GM19023 (cell line): ENCODE data around the gene DDX5.

ENCODE experiments used
- ATAC-seq: cut with Tn5 transposase; IDR thresholded peaks from one replicate; pipeline ENCODE4 v1.9.1; 2021; ENCODE audit warnings: mild to moderate bottlenecking, moderate library complexity; ENCODE audit not compliant: unreplicated experiment

The DDX5 gene

GRCh38 chr17:64506201-64506575 is at the start of gene DDX5:
DDX5 (minus strand) TSS chr17:64506289; CDS start chr17:64506119, 170 bp downstream.
- ATAC-seq: peak; percentile 60

GRCh38 chr17:64555281-64555680 is 49.2 kb upstream of the DDX5 start:
- no peak for ATAC-seq

DNA sequence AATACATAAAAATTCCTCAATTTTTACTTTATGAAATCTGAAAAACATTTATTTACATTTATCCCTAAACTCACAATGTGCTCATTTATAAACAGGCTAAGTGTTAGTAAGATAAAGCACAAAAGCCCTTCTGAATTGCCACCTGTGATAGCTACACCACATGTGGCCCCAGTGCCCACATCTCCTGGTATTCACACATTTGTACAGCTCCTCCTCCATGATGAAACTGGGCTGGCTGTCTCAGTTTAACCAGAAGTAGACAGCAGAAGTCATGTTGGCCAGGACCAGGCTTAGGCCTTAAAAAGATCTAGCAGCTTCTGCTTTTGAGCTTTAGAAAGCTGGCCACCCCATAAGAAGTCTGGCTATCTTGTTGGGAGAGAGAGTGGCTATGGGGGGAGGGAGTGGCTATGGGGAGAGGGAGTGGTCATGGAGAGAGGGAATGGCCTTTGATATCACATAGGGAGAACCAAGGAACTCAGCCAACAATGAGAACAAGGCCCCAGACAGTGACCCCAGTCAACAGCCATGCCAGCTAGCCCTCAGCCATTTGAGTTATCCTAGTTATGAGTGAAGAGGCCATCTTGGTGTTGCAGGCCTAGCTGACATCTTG is 48.0 kb upstream of the DDX5 start:
- ATAC-seq: no peak

- ATAC-seq: no peak
These were observed 45.4 kb upstream of the DDX5 start for GRCh38 chr17:64551461-64551860.

GRCh38 chr17:64547319-64547718 is 41.2 kb upstream of the DDX5 start:
- no peak for ATAC-seq

DNA sequence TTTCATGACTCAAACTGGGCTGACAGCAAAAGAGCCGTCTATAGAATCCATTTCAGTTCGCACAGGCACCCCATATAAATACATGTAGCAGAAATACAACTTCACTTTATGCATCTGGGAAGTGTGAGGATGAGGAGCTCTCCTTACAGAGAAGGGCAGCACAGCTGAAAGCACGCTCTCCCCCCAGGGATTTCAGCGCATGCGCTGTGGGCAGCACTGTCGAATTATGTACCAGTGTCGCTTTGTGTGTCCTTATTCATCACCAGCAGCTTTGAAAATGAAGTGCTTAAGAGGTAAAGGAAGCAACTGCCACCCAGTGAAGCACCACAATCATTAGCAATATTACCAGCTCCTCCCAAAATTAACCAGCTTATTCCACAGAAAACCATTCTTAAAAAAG is 40.6 kb upstream of the DDX5 start:
- ATAC-seq: no peak

- ATAC-seq: no peak
These were observed 38.7 kb upstream of the DDX5 start for GRCh38 chr17:64544742-64545141.

DNA sequence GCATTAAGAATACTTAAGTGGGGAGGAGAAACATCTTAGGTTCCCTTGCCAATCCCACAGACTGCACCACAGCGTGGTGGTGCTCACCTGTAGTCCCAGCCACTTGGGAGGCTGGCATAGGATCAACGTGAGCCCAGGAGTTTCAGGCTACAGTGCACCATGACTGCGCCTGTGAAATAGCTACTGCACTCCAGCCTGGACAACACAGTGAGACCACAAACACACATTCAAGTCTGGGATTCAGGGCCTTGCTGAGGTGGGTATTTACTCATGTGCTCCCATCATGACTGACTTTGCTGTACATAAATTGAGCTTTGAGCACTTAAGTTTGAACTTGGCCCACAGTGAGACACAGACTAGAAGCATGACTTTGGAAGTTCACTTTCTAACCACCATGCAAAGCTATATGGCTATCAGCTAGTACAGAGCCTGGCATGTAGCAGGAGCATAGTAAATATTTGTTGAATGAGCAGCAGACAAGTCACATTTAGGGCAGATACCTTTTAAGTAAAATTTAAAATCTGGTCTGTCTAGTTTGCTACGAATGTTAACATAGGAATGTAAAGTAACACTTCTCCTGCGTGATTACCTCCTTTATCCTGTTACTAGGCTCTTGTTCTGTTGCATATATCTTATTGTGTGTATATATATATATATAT is 34.2 kb upstream of the DDX5 start:
- ATAC-seq: no peak

GRCh38 chr17:64538508-64539130 is 32.5 kb upstream of the DDX5 start:
- no peak for ATAC-seq

- no peak for ATAC-seq
These were observed 31.4 kb upstream of the DDX5 start for GRCh38 chr17:64537488-64537887.

- no peak for ATAC-seq
These were observed 30.8 kb upstream of the DDX5 start for GRCh38 chr17:64536913-64537312.

DNA sequence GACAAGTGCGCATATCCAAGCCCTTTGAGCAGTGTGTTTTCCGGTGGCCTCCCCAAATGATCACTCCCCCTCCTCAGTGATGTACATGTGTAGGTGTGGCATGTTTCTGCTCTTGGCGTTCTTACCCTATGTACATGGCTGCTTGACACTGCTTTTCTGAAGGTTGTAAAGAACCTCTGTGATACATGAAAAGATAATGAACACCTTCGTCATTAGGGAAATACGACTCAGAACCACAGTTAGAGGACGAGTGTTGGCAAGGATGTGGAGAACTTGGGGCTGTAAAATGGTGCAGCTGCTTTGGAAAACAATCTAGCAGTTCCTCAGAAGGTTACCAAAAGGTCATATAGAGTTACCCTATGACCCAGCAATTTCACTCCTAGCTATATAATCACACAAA is 29.3 kb upstream of the DDX5 start:
- ATAC-seq: no peak

DNA sequence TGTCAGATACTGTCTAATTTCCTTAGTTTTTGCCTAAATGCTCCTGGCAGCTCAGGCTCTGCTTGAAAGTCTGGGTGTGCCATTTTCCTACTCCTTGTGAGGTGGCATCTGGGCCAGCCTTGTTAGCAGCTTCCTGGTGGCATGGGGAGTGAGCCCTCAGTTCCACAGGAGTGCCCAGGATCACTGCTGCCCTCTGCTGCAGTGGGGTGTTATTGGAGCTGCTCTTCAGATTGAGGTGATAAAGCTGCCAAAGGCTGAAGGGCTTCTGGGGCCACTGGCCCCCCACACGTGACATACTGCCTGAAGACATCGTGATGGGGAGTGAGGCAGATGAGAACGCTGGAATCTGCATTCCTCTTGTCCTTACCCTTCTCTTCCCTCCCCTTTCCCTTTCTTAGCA is 28.1 kb upstream of the DDX5 start:
- ATAC-seq: no peak

DNA sequence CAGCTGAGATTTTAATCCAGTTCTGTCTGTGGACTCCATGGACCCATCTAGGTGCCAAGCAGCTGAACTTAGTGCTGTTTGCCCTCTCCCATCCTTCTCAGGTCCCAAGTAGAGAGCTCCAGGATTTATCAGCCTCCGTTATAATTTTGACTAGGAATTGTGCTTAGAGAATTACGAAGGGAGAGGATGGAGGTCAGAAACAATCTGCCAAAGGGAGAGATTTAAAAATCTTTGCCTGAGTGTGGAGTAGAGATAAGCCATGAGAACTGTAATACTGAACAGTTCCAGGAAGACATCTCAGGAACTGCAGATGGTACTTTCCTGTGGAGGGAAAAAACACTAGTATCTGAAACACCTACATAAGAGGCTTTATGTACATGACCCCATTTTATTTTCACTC is 27.7 kb upstream of the DDX5 start:
- no peak for ATAC-seq

GRCh38 chr17:64532409-64532808 is 26.3 kb upstream of the DDX5 start:
- no peak for ATAC-seq

DNA sequence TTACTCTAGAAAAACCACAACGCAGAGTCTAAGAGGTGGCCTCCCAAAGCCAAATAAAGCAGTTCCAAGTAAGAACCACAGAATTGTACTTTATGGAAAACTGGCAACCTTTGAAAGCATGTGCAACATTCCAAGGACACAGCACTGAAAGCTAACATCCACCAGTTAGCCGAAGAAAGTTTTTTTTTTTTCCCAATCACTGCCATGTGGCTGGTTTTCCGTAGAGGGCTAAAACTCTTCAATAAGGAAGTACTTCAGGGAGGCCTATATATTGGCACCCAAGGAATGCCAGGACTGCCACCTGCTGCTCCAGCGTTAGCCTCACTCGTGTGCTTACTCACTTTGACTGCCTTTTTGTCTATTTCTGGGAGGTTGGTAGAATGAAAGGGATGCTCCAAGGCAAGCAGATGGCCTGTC is 25.9 kb upstream of the DDX5 start:
- no peak for ATAC-seq

DNA sequence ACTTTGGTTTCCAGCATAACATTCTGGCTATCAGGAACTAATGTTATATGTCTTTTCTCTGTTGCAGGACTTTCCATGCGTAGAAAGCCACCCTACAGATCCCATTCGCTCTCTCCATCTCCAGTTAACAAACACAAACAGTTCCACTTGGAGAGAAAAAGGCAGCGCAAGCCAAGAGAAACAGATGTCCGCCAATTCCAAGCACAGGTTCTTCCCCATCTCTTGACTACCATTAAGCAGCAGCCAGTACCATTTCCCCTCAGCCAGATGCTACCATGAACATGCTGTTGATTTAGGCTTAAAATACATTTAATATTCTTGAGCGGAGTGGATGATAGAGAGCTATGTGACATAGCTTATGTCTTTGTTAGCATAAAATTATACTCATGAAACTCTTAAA is 23.1 kb upstream of the DDX5 start:
- ATAC-seq: no peak

DNA sequence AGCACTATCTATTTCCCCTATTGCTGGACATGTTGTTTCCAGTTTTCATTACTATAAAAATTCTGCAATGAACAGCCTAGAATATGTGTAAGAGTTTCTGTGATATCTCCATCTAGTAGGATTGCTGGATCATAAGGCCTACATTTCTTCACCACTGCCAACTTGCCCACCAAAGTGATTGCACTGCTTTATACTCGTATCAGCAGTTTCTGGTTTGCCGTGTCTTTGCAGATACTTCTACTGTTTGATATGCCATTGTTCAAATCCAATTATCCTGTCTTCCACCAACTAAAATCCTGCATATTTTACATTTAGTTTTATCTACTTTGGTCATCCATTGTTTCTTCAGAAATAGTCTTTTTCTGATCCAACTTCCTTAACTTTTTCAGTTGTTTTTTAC is 21.8 kb upstream of the DDX5 start:
- no peak for ATAC-seq

GRCh38 chr17:64520359-64520758 is 14.3 kb upstream of the DDX5 start:
- ATAC-seq: no peak

DNA sequence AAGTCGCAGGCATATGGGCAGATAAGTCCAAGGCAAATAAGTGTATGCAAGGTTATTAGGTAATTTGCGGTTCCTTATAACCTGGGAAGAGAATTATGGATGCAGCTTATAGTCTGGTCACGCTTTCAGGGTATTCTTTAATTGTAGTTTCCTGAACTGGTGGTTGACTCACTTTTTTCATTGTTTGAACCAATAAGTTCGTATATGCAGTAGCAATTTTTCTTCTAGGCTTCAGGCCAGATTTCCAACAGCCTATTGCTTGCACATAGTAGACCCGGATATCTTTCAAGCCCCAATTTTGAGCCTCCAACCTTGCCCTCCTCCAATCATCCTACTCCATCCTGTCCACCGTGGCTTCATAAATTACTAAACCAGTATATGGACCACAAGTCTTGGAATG is 13.5 kb upstream of the DDX5 start:
- no peak for ATAC-seq

- no peak for ATAC-seq
These were observed 9.7 kb upstream of the DDX5 start for GRCh38 chr17:64515829-64516228.

DNA sequence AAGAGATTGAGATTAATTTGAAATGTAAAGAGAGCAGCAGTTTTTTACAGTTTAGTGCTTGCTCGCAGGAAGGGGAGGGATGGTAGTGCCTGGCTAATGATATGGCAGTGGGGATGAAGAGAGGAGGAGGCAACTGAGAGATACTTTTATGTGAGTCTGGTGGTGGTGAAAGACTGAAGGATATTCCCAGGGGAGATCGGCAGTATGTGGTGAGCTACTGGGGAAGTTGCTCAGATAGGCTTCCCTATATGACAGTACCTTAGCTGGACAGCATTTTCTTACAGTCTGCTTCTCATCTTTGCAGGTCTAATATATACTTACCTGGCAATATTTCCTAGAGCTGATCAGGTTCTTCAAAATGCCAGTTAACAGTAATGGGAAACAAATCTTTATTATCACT is 9.3 kb upstream of the DDX5 start:
- no peak for ATAC-seq

DNA sequence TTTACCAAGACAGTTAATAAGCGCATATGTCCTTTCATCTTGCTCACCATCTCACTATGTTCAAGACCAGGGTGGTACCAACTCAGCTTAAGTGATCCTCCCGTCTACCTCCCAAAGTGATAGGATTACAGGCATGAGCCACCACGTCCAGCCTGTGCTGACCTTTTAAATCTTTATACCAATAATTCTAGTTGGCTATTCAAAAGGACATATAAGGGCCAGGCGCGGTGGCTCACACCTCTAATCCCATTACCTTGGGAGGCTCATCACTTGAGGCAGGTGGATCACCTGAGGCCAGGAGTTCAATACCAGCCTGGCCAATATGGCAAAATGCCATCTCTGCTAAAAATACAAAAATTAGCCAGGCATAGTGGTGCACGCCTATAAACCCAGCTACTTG is 3.1 kb upstream of the DDX5 start:
- ATAC-seq: no peak
